HG02610 (cell line): ENCODE measurements around the gene PHIP.

Experiments
- ATAC-seq: cut with Tn5 transposase; IDR thresholded peaks from one replicate; pipeline ENCODE4 v1.9.1; 2021; ENCODE audit warnings: mild to moderate bottlenecking, moderate library complexity; ENCODE audit not compliant: unreplicated experiment

PHIP gene

GRCh38 chr6:79011940-79012339 is 66.1 kb downstream of the PHIP start:
- ATAC-seq = no peak

GRCh38 chr6:79010422-79010821 is 67.6 kb downstream of the PHIP start:
- no peak for ATAC-seq

GRCh38 chr6:79009819-79010218 is 68.2 kb downstream of the PHIP start:
- no peak for ATAC-seq

GRCh38 chr6:79005497-79005896 is 72.6 kb downstream of the PHIP start:
- no peak for ATAC-seq

GRCh38 chr6:79005024-79005423 is 73.0 kb downstream of the PHIP start:
- ATAC-seq = no peak

GRCh38 chr6:79004239-79004638 is 73.8 kb downstream of the PHIP start:
- no peak for ATAC-seq

- no peak for ATAC-seq
Observed at GRCh38 chr6:79001415-79001814, 76.6 kb downstream of the PHIP start.

GRCh38 chr6:78999737-79000136 is 78.3 kb downstream of the PHIP start:
- no peak for ATAC-seq

- ATAC-seq = no peak
Observed at GRCh38 chr6:78995946-78996345, 82.1 kb downstream of the PHIP start.

GRCh38 chr6:78995346-78995745 is 82.7 kb downstream of the PHIP start:
- no peak for ATAC-seq

- ATAC-seq = no peak
Observed at GRCh38 chr6:78993955-78994354, 84.1 kb downstream of the PHIP start.

- no peak for ATAC-seq
Observed at GRCh38 chr6:78989191-78989590, 88.9 kb downstream of the PHIP start.

GRCh38 chr6:78986161-78986560 is 91.9 kb downstream of the PHIP start:
- ATAC-seq = no peak

GRCh38 chr6:78984225-78984950 is 93.7 kb downstream of the PHIP start:
- ATAC-seq = no peak

GRCh38 chr6:78967191-78967590 is 110.9 kb downstream of the PHIP start:
- no peak for ATAC-seq

- no peak for ATAC-seq
Observed at GRCh38 chr6:78966542-78966941, 111.5 kb downstream of the PHIP start.

GRCh38 chr6:78962448-78962847 is 115.6 kb downstream of the PHIP start:
- no peak for ATAC-seq

- ATAC-seq = no peak
Observed at GRCh38 chr6:78954740-78955139, 123.3 kb downstream of the PHIP start.

- ATAC-seq = no peak
Observed at GRCh38 chr6:78953798-78954197, 124.3 kb downstream of the PHIP start.

GRCh38 chr6:78952362-78952761 is 125.7 kb downstream of the PHIP start:
- no peak for ATAC-seq

- ATAC-seq = no peak
Observed at GRCh38 chr6:78948785-78949184, 129.3 kb downstream of the PHIP start.

- no peak for ATAC-seq
Observed at GRCh38 chr6:78947962-78948361, 130.1 kb downstream of the PHIP start.

- ATAC-seq = no peak
Observed at GRCh38 chr6:78947529-78947928, 130.5 kb downstream of the PHIP start.
